Sigmoid colon (tissue), 4 donors: ENCODE results near the gene NCOA7.

ENCODE experiments used
- CTCF ChIP-seq, 4 experiments: fragments of 450-650 bp in 3 of 4; fragments of 200-600 bp in 1 of 4; IDR thresholded peaks; one replicate each; pipeline ENCODE4 v1.5.1; 2016 to 2019; ENCODE audit warnings: antibody characterized with exemption in 4 of 4, mild to moderate bottlenecking in 3 of 4, moderate library complexity in 2 of 4
- POLR2A ChIP-seq, 2 donors: fragments of 450-650 bp; IDR thresholded peaks; one replicate each; pipeline ENCODE4 v1.6.1; 2016; ENCODE audit warnings: antibody characterized with exemption in 2 of 2, mild to moderate bottlenecking in 2 of 2, moderate library complexity in 2 of 2
- POLR2AphosphoS5 ChIP-seq, 4 donors: sonication (generic); formaldehyde crosslinking; IDR thresholded peaks; one replicate each; pipeline ENCODE4 v1.6.1; 2017; ENCODE audit warnings: antibody characterized with exemption in 4 of 4

GRCh38 chr6:125846292-125847024, 55.7 kb downstream of the NCOA7 start:
- no peak for TF ChIP-seq CTCF (IDR thresholded peaks at IDR 0.05)
- no peak for TF ChIP-seq POLR2AphosphoS5 (IDR thresholded peaks at IDR 0.05)
- TF ChIP-seq POLR2A (IDR thresholded peaks at IDR 0.05) = no peak
